H54 (cell line): ENCODE measurements around the gene RILP.
"Not testable (repeated sequence)": the region's sequence is repeated elsewhere in the genome, so short reads cannot be mapped to it uniquely, and the experiment has no call there.

Source experiments
- DNase-seq: peaks from one replicate; pipeline ENCODE4 v3.0.0; 2011; ENCODE audit warnings: low spot score, mixed read lengths; ENCODE audit not compliant: insufficient read length
- FAIRE-seq: peaks from 3 replicates; lab custom pipeline; 2011; peaks lifted over from hg19 to GRCh38; lab: Jason Lieb, UNC
- POLR2A ChIP-seq: IDR thresholded peaks from 2 replicates; pipeline ENCODE4 v1.6.1; 2011; ENCODE audit warnings: low read depth, mild to moderate bottlenecking, low read length

The RILP gene

GRCh38 chr17:1658100-1658499 is 8.4 kb upstream of the RILP start:
- FAIRE-seq (no peak), DNase-seq (no peak)
- no peak for TF ChIP-seq POLR2A

- no peak for TF ChIP-seq POLR2A
- FAIRE-seq (no peak), DNase-seq (no peak)
Observed at GRCh38 chr17:1653735-1654134, 4.1 kb upstream of the RILP start.

- DNase-seq, FAIRE-seq: not testable (repeated sequence)
Observed at GRCh38 chr17:1652794-1653193, 3.1 kb upstream of the RILP start.

GRCh38 chr17:1651559-1651844 is 1.8 kb upstream of the RILP start:
- TF ChIP-seq POLR2A: no peak
- FAIRE-seq: no peak
- DNase-seq: no peak

- TF ChIP-seq POLR2A: no peak
- no peak for FAIRE-seq
Observed at GRCh38 chr17:1650731-1651558, 1.3 kb upstream of the RILP start.

GRCh38 chr17:1648963-1649843 is 463 bp downstream of the RILP start:
- peak; percentile 91 for DNase-seq
- no peak for FAIRE-seq

More at GRCh38 chr17:1650731-1651558, 1.3 kb upstream of the RILP start:
- no peak for DNase-seq

GRCh38 chr17:1648173-1648962 is 1.3 kb downstream of the RILP start:
- FAIRE-seq: no peak
- no peak for DNase-seq
- no peak for TF ChIP-seq POLR2A

More at GRCh38 chr17:1648963-1649843, 463 bp downstream of the RILP start:
- TF ChIP-seq POLR2A: peak; percentile 80

- DNase-seq: no peak
- TF ChIP-seq POLR2A: no peak
- no peak for FAIRE-seq
Observed at GRCh38 chr17:1647802-1648171, 1.9 kb downstream of the RILP start.

- no peak for TF ChIP-seq POLR2A
- DNase-seq: no peak
- FAIRE-seq: no peak
Observed at GRCh38 chr17:1646199-1646875, 3.3 kb downstream of the RILP start.

- FAIRE-seq: no peak
- DNase-seq: no peak
- TF ChIP-seq POLR2A: no peak
Observed at GRCh38 chr17:1645207-1646171, 4.2 kb downstream of the RILP start, which contains the start of gene SCARF1. SCARF1 (minus strand) TSS chr17:1645732; CDS start chr17:1645697, 35 bp downstream.

GRCh38 chr17:1644493-1645206 is 5.0 kb downstream of the RILP start:
- no peak for FAIRE-seq

GRCh38 chr17:1643999-1644492 is 5.6 kb downstream of the RILP start:
- no peak for DNase-seq
- no peak for FAIRE-seq
- no peak for TF ChIP-seq POLR2A

More at GRCh38 chr17:1644493-1645206, 5.0 kb downstream of the RILP start:
- TF ChIP-seq POLR2A: no peak
- DNase-seq: peak; percentile 94
